Stimulated activated CD4-positive, alpha-beta T cell treated with anti-CD3 and anti-CD28 coated beads, Interleukin-4, amount 100 ng/mL, for 24 hours (primary cell): ENCODE data around the gene PRAMEF1.
"Not testable (repeated sequence)": the region's sequence is repeated elsewhere in the genome, so short reads cannot be mapped to it uniquely, and the experiment has no call there.

Source experiments
- DNase-seq: peaks from one replicate; pipeline ENCODE4 v3.0.0-alpha.2; 2020

The PRAMEF1 gene

GRCh38 chr1:12776801-12777557 is 14.2 kb upstream of the PRAMEF1 start:
- no peak for DNase-seq

- DNase-seq, result no peak
Measured at GRCh38 chr1:12778061-12778460, 13.1 kb upstream of the PRAMEF1 start.

GRCh38 chr1:12778907-12779306 is 12.3 kb upstream of the PRAMEF1 start:
- DNase-seq, result no peak

- not testable (repeated sequence) for DNase-seq
Measured at GRCh38 chr1:12781488-12781887, 9.7 kb upstream of the PRAMEF1 start.

GRCh38 chr1:12783783-12784182 is 7.4 kb upstream of the PRAMEF1 start:
- DNase-seq, result not testable (repeated sequence)

- DNase-seq, result not testable (repeated sequence)
Measured at GRCh38 chr1:12784729-12785128, 6.5 kb upstream of the PRAMEF1 start.

- DNase-seq, result no peak
Measured at GRCh38 chr1:12798911-12799310, 7.7 kb downstream of the PRAMEF1 start.

- no peak for DNase-seq
Measured at GRCh38 chr1:12799730-12800129, 8.5 kb downstream of the PRAMEF1 start.

GRCh38 chr1:12809933-12810332 is 18.7 kb downstream of the PRAMEF1 start:
- DNase-seq, result no peak

GRCh38 chr1:12810691-12811408 is 19.7 kb downstream of the PRAMEF1 start:
- no peak for DNase-seq

- DNase-seq, result no peak
Measured at GRCh38 chr1:12811409-12811784, 20.2 kb downstream of the PRAMEF1 start.

- DNase-seq, result not testable (repeated sequence)
Measured at GRCh38 chr1:12819061-12819460, 27.9 kb downstream of the PRAMEF1 start.

GRCh38 chr1:12831310-12831709 is 40.1 kb downstream of the PRAMEF1 start, which contains the start of gene PRAMEF11:
TSS of gene PRAMEF11 (minus strand) at chr1:12831410. CDS start at chr1:12828789, 2,621 bp downstream.
- not testable (repeated sequence) for DNase-seq

GRCh38 chr1:12833251-12833650 is 42.1 kb downstream of the PRAMEF1 start:
- DNase-seq, result not testable (repeated sequence)
